Measurements from ENCODE around the gene NLGN1.

- TF ChIP-seq CTCF (IDR thresholded peaks at IDR 0.05) (no peak), POLR2A (IDR thresholded peaks at IDR 0.05) (no peak)
These were observed 428.9 kb downstream of the NLGN1 start for GRCh38 chr3:173826416-173826815.

All from heart left ventricle (tissue), 13 donors.